ENCODE data around the gene SULT4A1. TPM values are rescaled to one million over a fixed set of nuclear protein-coding genes. Genes with fewer than 3 reads are reported as not detected.

Gene SULT4A1
- total and polyA plus RNA-seq, 2 donors (not counting 1 experiment from before 2014, with no cell fraction given) = not detected

- Mint-ChIP-seq H3K9me3 (ENCODE audit: insufficient read depth) (no peaks in the 10 kb centered on the region), H3K27me3 (peaks cover 29% of the 10 kb centered on the region), H3K4me1 (no peaks in the 10 kb centered on the region), H3K27ac (no peak overlapping the region), H3K4me3 (no peak overlapping the region)
- CTCF ChIA-PET = no interaction called here
- Histone ChIP-seq H3K4me3 (ENCODE audit: control extremely low read depth in 1 of 5, extremely low read depth in 1 of 5, insufficient read depth in 1 of 5, low read depth in 2 of 5, low read length in 4 of 5) (no peak overlapping the region), H3K36me3 (replicated peaks in 1 of 2; ENCODE audit: control extremely low read depth in 1 of 2, control insufficient read depth in 1 of 2, extremely low read depth in 1 of 2, insufficient read depth in 2 of 2, low read length in 1 of 2) (no peaks in the 10 kb centered on the region), H3K79me2 (ENCODE audit: control insufficient read depth, insufficient read depth, low read length) (no peaks in the 10 kb centered on the region), H4K20me1 (ENCODE audit: control insufficient read depth, insufficient read depth, low read length, poor library complexity, severe bottlenecking) (no peaks in the 10 kb centered on the region), H3K9ac (ENCODE audit: low read length) (no peak overlapping the region), H3K27me3 (replicated peaks in 1 of 4; ENCODE audit: control extremely low read depth in 1 of 4, control insufficient read depth in 3 of 4, insufficient read depth in 4 of 4, low read length in 3 of 4) (peaks cover 0 to 3% (median 0%) of the 10 kb centered on the region in 4 experiments), H3K27ac (ENCODE audit: low read length in 2 of 2) (no peak overlapping the region), H3K9me3 (ENCODE audit: control extremely low read depth in 1 of 3, control insufficient read depth in 2 of 3, insufficient read depth in 1 of 3, low read length in 2 of 3) (no peaks in the 10 kb centered on the region), H3K4me2 (replicated peaks; ENCODE audit: low read depth, low read length, poor library complexity, severe bottlenecking) (no peak overlapping the region), H2AFZ (ENCODE audit: insufficient read depth, low read depth, low read length, poor library complexity, severe bottlenecking) (no peak overlapping the region), H3K4me1 (ENCODE audit: control insufficient read depth in 2 of 2, insufficient read depth in 2 of 2, low read length in 2 of 2) (no peaks in the 10 kb centered on the region)
- 80% methylated on average over 4 of the region's 5 CpGs for WGBS (ENCODE audit: insufficient coverage)
- no peak for DNase-seq
- intact Hi-C loops (cut with micrococcal nuclease) = no loop called here
- POLR2A ChIA-PET = no interaction called here
- TF ChIP-seq CTCF (IDR thresholded peaks at IDR 0.05) = no peak
- no peak for TF ChIP-seq EZH2 (IDR thresholded peaks at IDR 0.05; ENCODE audit: borderline replicate concordance, insufficient read depth, low read depth, low read length, poor library complexity, severe bottlenecking)
- ATAC-seq (ENCODE audit: low read depth) = no peak
Observed at GRCh38 chr22:43901976-43902643, 39.8 kb upstream of the SULT4A1 start.

GRCh38 chr22:43900206-43900605, 37.9 kb upstream of the SULT4A1 start:
- DNase-seq (no peak), ATAC-seq (ENCODE audit: low read depth) (no peak)
- Mint-ChIP-seq H3K4me3 (no peak overlapping the region), H3K4me1 (no peaks in the 10 kb centered on the region), H3K27me3 (peaks cover 26% of the 10 kb centered on the region), H3K9me3 (ENCODE audit: insufficient read depth) (no peaks in the 10 kb centered on the region), H3K27ac (no peak overlapping the region)
- Histone ChIP-seq H3K27me3 (replicated peaks in 1 of 4; ENCODE audit: control extremely low read depth in 1 of 4, control insufficient read depth in 3 of 4, insufficient read depth in 4 of 4, low read length in 3 of 4) (no peaks in the 10 kb centered on the region), H3K4me1 (ENCODE audit: control insufficient read depth in 2 of 2, insufficient read depth in 2 of 2, low read length in 2 of 2) (no peaks in the 10 kb centered on the region), H2AFZ (ENCODE audit: insufficient read depth, low read depth, low read length, poor library complexity, severe bottlenecking) (no peak overlapping the region), H3K36me3 (replicated peaks in 1 of 2; ENCODE audit: control extremely low read depth in 1 of 2, control insufficient read depth in 1 of 2, extremely low read depth in 1 of 2, insufficient read depth in 2 of 2, low read length in 1 of 2) (no peaks in the 10 kb centered on the region), H3K9ac (ENCODE audit: low read length) (no peak overlapping the region), H3K79me2 (ENCODE audit: control insufficient read depth, insufficient read depth, low read length) (no peaks in the 10 kb centered on the region), H4K20me1 (ENCODE audit: control insufficient read depth, insufficient read depth, low read length, poor library complexity, severe bottlenecking) (no peaks in the 10 kb centered on the region), H3K4me2 (replicated peaks; ENCODE audit: low read depth, low read length, poor library complexity, severe bottlenecking) (no peak overlapping the region), H3K9me3 (ENCODE audit: control extremely low read depth in 1 of 3, control insufficient read depth in 2 of 3, insufficient read depth in 1 of 3, low read length in 2 of 3) (no peaks in the 10 kb centered on the region), H3K4me3 (ENCODE audit: control extremely low read depth in 1 of 5, extremely low read depth in 1 of 5, insufficient read depth in 1 of 5, low read depth in 2 of 5, low read length in 4 of 5) (no peak overlapping the region), H3K27ac (ENCODE audit: low read length in 2 of 2) (no peak overlapping the region)
- TF ChIP-seq CTCF (IDR thresholded peaks at IDR 0.05) = no peak
- 55% methylated on average over 5 of the region's 7 CpGs for WGBS (ENCODE audit: insufficient coverage)
- ChIA-PET CTCF (interaction anchor here (1.3 kb wide), 1 partner anchor 186 kb away, joined by 5 read pairs; no protein-coding TSS in a partner anchor), POLR2A (no interaction called here)
- intact Hi-C loops (cut with micrococcal nuclease) = no loop called here

All from B cell (primary cell).